Adipocyte (in vitro differentiated cells): ENCODE data around the gene SOCS7.
A peak's percentile ranks its signal among the peaks of the same experiment; 100 is the strongest.
"Not testable (repeated sequence)": the region's sequence is repeated elsewhere in the genome, so short reads cannot be mapped to it uniquely, and the experiment has no call there.

ENCODE experiments used
- DNase-seq: peaks from one replicate; pipeline ENCODE4 v3.0.0-alpha.2; 2015; ENCODE audit warnings: low read depth
- H3K27me3 ChIP-seq: replicated peaks from 2 replicates; pipeline ENCODE4 v1.7.0; 2013; ENCODE audit warnings: mild to moderate bottlenecking, low read length, moderate library complexity; ENCODE audit not compliant: control insufficient read depth, insufficient read depth
- H3K36me3 ChIP-seq: 2 replicates; pipeline ENCODE4 v1.7.0; 2013; ENCODE audit warnings: low read length, mild to moderate bottlenecking, moderate library complexity; ENCODE audit not compliant: control insufficient read depth, insufficient read depth, severe bottlenecking
- H3K4me1 ChIP-seq: 2 replicates; pipeline ENCODE4 v1.7.0; 2013; ENCODE audit warnings: mild to moderate bottlenecking, low read length, moderate library complexity; ENCODE audit not compliant: control insufficient read depth, insufficient read depth
- H3K4me3 ChIP-seq: 2 replicates; pipeline ENCODE4 v1.7.0; 2013; ENCODE audit warnings: mild to moderate bottlenecking, low read length, moderate library complexity
- H3K9ac ChIP-seq: 2 replicates; pipeline ENCODE4 v1.7.0; 2013; ENCODE audit warnings: mild to moderate bottlenecking, low read length, moderate library complexity
- H3K9me3 ChIP-seq: 2 replicates; pipeline ENCODE4 v1.7.0; 2013; ENCODE audit warnings: mild to moderate bottlenecking, low read length, moderate library complexity; ENCODE audit not compliant: control insufficient read depth

SOCS7 gene

DNA sequence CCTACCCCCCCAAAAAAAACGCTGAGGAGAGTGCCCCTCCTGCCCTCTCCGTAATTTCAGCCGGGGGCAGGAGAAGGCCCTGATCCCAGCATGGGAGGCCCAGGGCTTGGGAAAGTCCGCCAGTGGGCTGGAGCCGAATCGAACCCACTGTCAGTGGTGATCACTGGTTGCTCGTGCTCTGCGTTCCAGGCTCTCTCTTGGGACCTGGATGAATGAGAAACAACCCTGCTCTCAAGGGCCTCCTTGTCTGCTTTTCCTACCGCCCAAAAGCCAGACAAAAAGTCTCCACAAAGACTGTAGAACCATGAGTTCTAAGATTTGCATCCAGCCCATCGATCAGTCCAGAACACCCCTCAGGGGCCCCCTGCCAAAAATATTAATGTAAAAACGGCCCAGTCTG is 84.7 kb downstream of the SOCS7 start:
- H3K4me3 ChIP-seq, result no peak overlapping the region
- H3K36me3 ChIP-seq, result no peaks in the 10 kb centered on the region
- DNase-seq, result no peak
- no peaks in the 10 kb centered on the region for H3K4me1 ChIP-seq
- no peaks in the 10 kb centered on the region for H3K27me3 ChIP-seq
- no peaks in the 10 kb centered on the region for H3K9me3 ChIP-seq
- no peak overlapping the region for H3K9ac ChIP-seq

- DNase-seq, result not testable (repeated sequence)
These were observed 85.7 kb downstream of the SOCS7 start for GRCh38 chr17:38437313-38437712.

GRCh38 chr17:38439436-38439835 is 87.8 kb downstream of the SOCS7 start:
- H3K27me3 ChIP-seq, result no peaks in the 10 kb centered on the region
- no peak overlapping the region for H3K9ac ChIP-seq
- DNase-seq, result no peak

More at GRCh38 chr17:38437313-38437712, 85.7 kb downstream of the SOCS7 start:
- not testable (repeated sequence) for H3K4me3 ChIP-seq, H3K4me1 ChIP-seq, H3K36me3 ChIP-seq, H3K27me3 ChIP-seq, H3K9me3 ChIP-seq, H3K9ac ChIP-seq

GRCh38 chr17:38440614-38441397 is 89.2 kb downstream of the SOCS7 start:
- Histone ChIP-seq H3K9me3 (no peaks in the 10 kb centered on the region), H3K4me3 (no peak overlapping the region), H3K4me1 (peaks cover 14% of the 10 kb centered on the region), H3K9ac (no peak overlapping the region), H3K36me3 (no peaks in the 10 kb centered on the region), H3K27me3 (no peaks in the 10 kb centered on the region)
- DNase-seq, result no peak

More at GRCh38 chr17:38439436-38439835, 87.8 kb downstream of the SOCS7 start:
- Histone ChIP-seq H3K4me3 (no peak overlapping the region), H3K9me3 (no peaks in the 10 kb centered on the region), H3K4me1 (peaks cover 14% of the 10 kb centered on the region), H3K36me3 (no peaks in the 10 kb centered on the region)

DNA sequence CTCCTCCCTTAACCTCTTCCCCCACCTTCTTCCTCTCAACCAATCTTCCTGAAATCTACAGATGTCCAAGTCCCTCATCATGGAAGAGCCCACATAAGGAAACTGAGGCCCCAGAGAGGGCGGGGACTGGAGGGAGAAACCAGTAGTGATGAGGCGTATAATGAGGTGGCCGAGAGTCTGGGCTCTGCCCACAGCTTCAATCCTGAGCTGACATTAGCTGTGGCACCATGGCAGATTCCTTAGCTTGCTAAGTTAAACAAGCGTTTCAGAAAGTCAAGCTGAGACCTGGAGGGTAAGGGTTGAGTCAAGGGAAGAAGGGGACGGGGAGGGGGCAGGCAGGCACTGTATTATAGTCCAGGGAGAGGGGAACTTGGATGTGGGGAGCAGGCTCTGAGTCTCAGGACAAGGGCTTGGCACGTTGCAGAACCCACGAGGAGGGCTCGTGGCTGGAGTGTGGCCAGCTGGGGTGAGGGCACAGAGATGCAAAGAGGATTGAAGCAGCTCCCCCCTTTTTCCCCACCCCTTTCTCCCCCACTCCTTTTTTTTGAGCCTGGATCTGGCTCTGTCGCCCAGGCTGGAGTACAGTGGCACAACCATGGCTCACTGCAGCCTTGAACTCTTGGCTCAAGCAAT is 89.9 kb downstream of the SOCS7 start:
- peaks cover 14% of the 10 kb centered on the region for H3K4me1 ChIP-seq
- DNase-seq, result no peak
- no peaks in the 10 kb centered on the region for H3K36me3 ChIP-seq
- H3K9ac ChIP-seq, result no peak overlapping the region
- H3K9me3 ChIP-seq, result no peaks in the 10 kb centered on the region
- no peaks in the 10 kb centered on the region for H3K27me3 ChIP-seq
- H3K4me3 ChIP-seq, result no peak overlapping the region

DNA sequence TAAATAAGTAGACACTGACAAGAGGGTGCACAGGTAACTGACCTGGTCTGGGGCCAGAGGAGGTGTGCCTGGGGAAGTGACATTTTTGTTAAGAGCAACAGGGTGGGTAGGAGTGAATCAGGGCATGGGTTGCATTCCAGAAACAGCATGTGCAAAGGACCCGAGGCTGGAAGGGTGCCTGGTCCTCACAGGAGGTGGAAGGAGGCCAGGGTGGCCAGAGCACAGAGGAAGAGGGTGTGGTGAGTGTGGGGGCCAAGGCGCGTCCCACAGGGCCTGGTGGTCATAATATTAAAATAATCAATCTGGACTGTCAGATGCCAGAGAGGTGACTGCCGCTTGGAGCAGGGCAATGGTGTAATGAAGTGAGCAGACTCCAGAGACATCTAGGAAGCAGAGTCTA is 90.9 kb downstream of the SOCS7 start:
- DNase-seq, result no peak
- H3K27me3 ChIP-seq, result no peaks in the 10 kb centered on the region
- no peaks in the 10 kb centered on the region for H3K36me3 ChIP-seq
- no peaks in the 10 kb centered on the region for H3K9me3 ChIP-seq
- no peak overlapping the region for H3K9ac ChIP-seq
- H3K4me1 ChIP-seq, result peaks cover 14% of the 10 kb centered on the region
- no peak overlapping the region for H3K4me3 ChIP-seq

GRCh38 chr17:38443356-38444031 is 91.8 kb downstream of the SOCS7 start:
- H3K9ac ChIP-seq, result no peak overlapping the region
- peaks cover 14% of the 10 kb centered on the region for H3K4me1 ChIP-seq
- H3K36me3 ChIP-seq, result no peaks in the 10 kb centered on the region
- H3K4me3 ChIP-seq, result no peak overlapping the region
- no peaks in the 10 kb centered on the region for H3K27me3 ChIP-seq
- no peak for DNase-seq
- H3K9me3 ChIP-seq, result no peaks in the 10 kb centered on the region

DNA sequence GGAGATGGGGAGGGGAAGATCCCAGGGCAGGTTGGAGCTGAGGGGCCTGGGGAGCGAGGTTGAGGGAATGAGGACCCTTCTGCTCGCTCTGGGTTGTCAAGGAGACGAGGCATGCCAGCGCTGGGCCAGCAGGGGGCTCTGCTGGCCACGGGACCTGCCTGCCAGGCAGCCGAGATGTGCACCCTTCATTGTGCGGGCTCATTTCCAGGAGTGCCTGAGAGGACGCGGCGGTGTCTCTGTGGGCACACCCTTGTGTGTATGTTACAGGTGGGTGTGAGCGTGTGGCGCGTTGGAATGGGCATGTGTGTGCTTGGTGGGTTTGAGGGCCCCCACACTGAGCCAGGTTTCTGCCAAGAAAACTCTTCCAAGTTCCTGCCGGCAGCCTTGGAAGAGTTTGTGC is 92.5 kb downstream of the SOCS7 start:
- no peak overlapping the region for H3K9ac ChIP-seq
- DNase-seq, result peak; percentile 89
- H3K36me3 ChIP-seq, result no peaks in the 10 kb centered on the region
- H3K9me3 ChIP-seq, result no peaks in the 10 kb centered on the region
- H3K4me1 ChIP-seq, result peaks cover 14% of the 10 kb centered on the region
- H3K27me3 ChIP-seq, result no peaks in the 10 kb centered on the region
- H3K4me3 ChIP-seq, result no peak overlapping the region

DNA sequence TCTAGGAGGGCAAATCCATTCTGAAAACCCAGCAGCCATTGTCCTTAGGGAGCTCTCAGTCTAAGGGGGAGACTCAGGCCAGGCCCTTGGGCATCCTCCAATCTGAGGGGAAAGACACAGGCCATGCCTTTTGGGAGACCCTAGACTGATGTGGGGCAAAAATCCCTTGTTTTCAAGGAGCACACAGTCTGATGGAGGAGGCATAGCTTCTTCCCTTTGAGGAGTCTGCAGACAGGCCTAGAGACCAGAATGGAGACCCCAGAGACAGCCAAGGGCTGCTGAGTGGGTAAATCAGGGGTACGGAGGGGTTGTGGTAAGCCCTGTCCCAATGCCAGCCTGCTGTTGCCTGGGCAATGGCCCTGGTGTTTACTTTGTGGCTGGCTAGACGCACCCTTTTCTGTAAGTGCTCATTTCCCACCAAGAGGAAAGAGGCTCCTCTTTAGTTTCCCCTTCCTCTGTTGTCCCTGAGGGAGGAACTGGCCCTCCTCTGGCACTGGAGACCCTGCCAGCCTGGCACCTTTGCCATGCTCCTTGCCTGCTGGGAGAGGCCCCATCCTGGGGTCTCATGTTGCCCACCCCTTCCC is 96.0 kb downstream of the SOCS7 start:
- Histone ChIP-seq H3K4me3 (no peak overlapping the region), H3K4me1 (peaks cover 8% of the 10 kb centered on the region), H3K27me3 (no peaks in the 10 kb centered on the region), H3K9me3 (no peaks in the 10 kb centered on the region), H3K36me3 (no peaks in the 10 kb centered on the region), H3K9ac (no peak overlapping the region)
- no peak for DNase-seq

GRCh38 chr17:38448208-38448771 is 96.6 kb downstream of the SOCS7 start:
- Histone ChIP-seq H3K36me3 (no peaks in the 10 kb centered on the region), H3K4me3 (no peak overlapping the region), H3K9ac (no peak overlapping the region), H3K27me3 (no peaks in the 10 kb centered on the region), H3K9me3 (no peaks in the 10 kb centered on the region), H3K4me1 (peaks cover 4% of the 10 kb centered on the region)
- no peak for DNase-seq

- H3K36me3 ChIP-seq, result no peaks in the 10 kb centered on the region
- H3K9ac ChIP-seq, result no peak overlapping the region
- H3K4me3 ChIP-seq, result no peak overlapping the region
- H3K9me3 ChIP-seq, result no peaks in the 10 kb centered on the region
- DNase-seq, result peak; percentile 70
- H3K4me1 ChIP-seq, result peaks cover 8% of the 10 kb centered on the region
- H3K27me3 ChIP-seq, result no peaks in the 10 kb centered on the region
These were observed 97.7 kb downstream of the SOCS7 start for GRCh38 chr17:38449364-38449763.
